Ishikawa (cell line): ENCODE results near the gene LRFN2.

Experiments
- CEBPB ChIP-seq: IDR thresholded peaks from 2 replicates; pipeline ENCODE4 v1.6.1; 2012
- EGR1 ChIP-seq: IDR thresholded peaks from 2 replicates; pipeline ENCODE4 v1.6.1; 2012
- EP300 ChIP-seq: IDR thresholded peaks from 2 replicates; pipeline ENCODE4 v1.6.1; 2012; ENCODE audit warnings: borderline replicate concordance
- FOXM1 ChIP-seq: IDR thresholded peaks from 2 replicates; pipeline ENCODE4 v1.6.1; 2012; ENCODE audit warnings: low read depth, borderline replicate concordance
- MAX ChIP-seq: IDR thresholded peaks from 2 replicates; pipeline ENCODE4 v1.6.1; 2012
- NFIC ChIP-seq: IDR thresholded peaks from 2 replicates; pipeline ENCODE4 v1.6.1; 2012
- RAD21 ChIP-seq: IDR thresholded peaks from 2 replicates; pipeline ENCODE4 v1.6.1; 2012; ENCODE audit warnings: low read depth
- REST ChIP-seq: IDR thresholded peaks from 2 replicates; pipeline ENCODE4 v1.6.1; 2012; ENCODE audit warnings: low read depth, mild to moderate bottlenecking
- TAF1 ChIP-seq: IDR thresholded peaks from 2 replicates; pipeline ENCODE4 v1.6.1; 2012; ENCODE audit warnings: low read depth, mild to moderate bottlenecking
- TEAD4 ChIP-seq: IDR thresholded peaks from 2 replicates; pipeline ENCODE4 v1.6.1; 2012
- USF1 ChIP-seq: IDR thresholded peaks from 2 replicates; pipeline ENCODE4 v1.6.1; 2012
- YY1 ChIP-seq: IDR thresholded peaks from 2 replicates; pipeline ENCODE4 v1.6.1; 2012; ENCODE audit warnings: low read depth

GRCh38 chr6:40500227-40500626 lies 86.9 kb downstream of the LRFN2 start:
- TF ChIP-seq TAF1 (no peak), NFIC (no peak), YY1 (no peak), USF1 (no peak), TEAD4 (no peak), EP300 (no peak), RAD21 (no peak), REST (no peak), EGR1 (no peak), MAX (no peak), FOXM1 (no peak), CEBPB (no peak)
